ENCODE measurements around the gene CLDN9. TPM values are rescaled to one million over a fixed set of nuclear protein-coding genes. Genes with fewer than 3 reads are reported as not detected.

Gene CLDN9
- total RNA-seq, 1 experiment from 2014 or later = not detected

- no TSS peak for BruUV-seq (replicated peaks)
- H3K4me3 ChIP-seq (ENCODE audit: low read depth, low read length, poor library complexity, severe bottlenecking) = peak within 1 kb of the TSS; percentile 51
- intact Hi-C loops (cut with micrococcal nuclease; ENCODE audit: unreplicated experiment) = no loop called here
- no peaks in the 10 kb centered on the region for H3K9me3 ChIP-seq (ENCODE audit: low read depth, low read length, poor library complexity, severe bottlenecking)
- CTCF ChIA-PET = interaction anchor here (0.6 to 1.4 kb wide), 3 partner anchors 15 to 84 kb away, joined by 3 to 5 read pairs (median 4); no protein-coding TSS in a partner anchor
- no peak for DNase-seq (ENCODE audit: low spot score)
- TF ChIP-seq EZH2 (IDR thresholded peaks at IDR 0.05; ENCODE audit: borderline replicate concordance, low read depth, low read length, poor library complexity, severe bottlenecking) (peak; percentile 27), CTCF (conservative IDR thresholded peaks at IDR 0.05; ENCODE audit: low read depth, low read length) (no peak)
- H3K36me3 ChIP-seq (ENCODE audit: insufficient read depth, low read length, poor library complexity, severe bottlenecking) = no peaks in the 10 kb centered on the region
- no peak within 1 kb of the TSS for H3K27ac ChIP-seq (ENCODE audit: low read depth, low read length, poor library complexity, severe bottlenecking)
- POLR2A ChIA-PET (ENCODE audit: low non-redundant PET) = interaction anchor here (0.6 kb wide), 1 partner anchor 185 kb away, joined by 5 read pairs; no protein-coding TSS in a partner anchor
- H3K4me1 ChIP-seq (ENCODE audit: insufficient read depth, low read length, poor library complexity, severe bottlenecking) = no peaks in the 10 kb centered on the region
- peaks cover 20% of the 10 kb centered on the region for H3K27me3 ChIP-seq (replicated peaks; ENCODE audit: insufficient read depth, low read depth, low read length, poor library complexity)
Measured at GRCh38 chr16:3045758-3046640, 33.3 kb downstream of the CLDN9 start, which contains the start of gene MMP25. Gene MMP25 (plus strand): TSS chr16:3046561. CDS start chr16:3046918, 357 bp downstream.

GRCh38 chr16:3046641-3047386 is 34.1 kb downstream of the CLDN9 start:
- ChIA-PET POLR2A (ENCODE audit: low non-redundant PET) (no interaction called here), CTCF (interaction anchor here (1.0 to 1.4 kb wide), 2 partner anchors 12 to 15 kb away, joined by 3 to 12 read pairs; no protein-coding TSS in a partner anchor)
- H3K36me3 ChIP-seq (ENCODE audit: insufficient read depth, low read length, poor library complexity, severe bottlenecking) = no peaks in the 10 kb centered on the region
- no TSS peak for BruUV-seq (replicated peaks)
- H3K27me3 ChIP-seq (replicated peaks; ENCODE audit: insufficient read depth, low read depth, low read length, poor library complexity) = peaks cover 20% of the 10 kb centered on the region
- intact Hi-C loops (cut with micrococcal nuclease; ENCODE audit: unreplicated experiment) = no loop called here
- no peak overlapping the region for H3K27ac ChIP-seq (ENCODE audit: low read depth, low read length, poor library complexity, severe bottlenecking)
- H3K4me3 ChIP-seq (ENCODE audit: low read depth, low read length, poor library complexity, severe bottlenecking) = peak overlapping the region; percentile 51
- no peak for DNase-seq (ENCODE audit: low spot score)
- H3K4me1 ChIP-seq (ENCODE audit: insufficient read depth, low read length, poor library complexity, severe bottlenecking) = no peaks in the 10 kb centered on the region
- TF ChIP-seq CTCF (conservative IDR thresholded peaks at IDR 0.05; ENCODE audit: low read depth, low read length) (no peak), EZH2 (IDR thresholded peaks at IDR 0.05; ENCODE audit: borderline replicate concordance, low read depth, low read length, poor library complexity, severe bottlenecking) (peak; percentile 83)
- no peaks in the 10 kb centered on the region for H3K9me3 ChIP-seq (ENCODE audit: low read depth, low read length, poor library complexity, severe bottlenecking)

GRCh38 chr16:3047387-3047720 is 34.6 kb downstream of the CLDN9 start:
- ChIA-PET CTCF (interaction anchor here (1.0 to 1.4 kb wide), 2 partner anchors 11 to 15 kb away, joined by 3 to 12 read pairs; no protein-coding TSS in a partner anchor), POLR2A (ENCODE audit: low non-redundant PET) (no interaction called here)
- Histone ChIP-seq H3K36me3 (ENCODE audit: insufficient read depth, low read length, poor library complexity, severe bottlenecking) (no peaks in the 10 kb centered on the region), H3K27me3 (replicated peaks; ENCODE audit: insufficient read depth, low read depth, low read length, poor library complexity) (peaks cover 20% of the 10 kb centered on the region), H3K27ac (ENCODE audit: low read depth, low read length, poor library complexity, severe bottlenecking) (no peak overlapping the region), H3K4me3 (ENCODE audit: low read depth, low read length, poor library complexity, severe bottlenecking) (no peak overlapping the region), H3K4me1 (ENCODE audit: insufficient read depth, low read length, poor library complexity, severe bottlenecking) (no peaks in the 10 kb centered on the region), H3K9me3 (ENCODE audit: low read depth, low read length, poor library complexity, severe bottlenecking) (no peaks in the 10 kb centered on the region)
- no peak for TF ChIP-seq CTCF (conservative IDR thresholded peaks at IDR 0.05; ENCODE audit: low read depth, low read length)
- no peak for TF ChIP-seq EZH2 (IDR thresholded peaks at IDR 0.05; ENCODE audit: borderline replicate concordance, low read depth, low read length, poor library complexity, severe bottlenecking)
- intact Hi-C loops (cut with micrococcal nuclease; ENCODE audit: unreplicated experiment) = no loop called here
- no TSS peak for BruUV-seq (replicated peaks)
- DNase-seq (ENCODE audit: low spot score) = no peak

All from A673 (cell line).